HEK293 (cell line): Measurements from ENCODE around the gene SLC12A2.

Experiments used
- CTCF ChIA-PET: fragments of 350-600 bp; formaldehyde crosslinking; extraction: SDS; loops from one replicate; lab custom pipeline; 2021; ENCODE audit warnings: antibody characterized with exemption; lab: Yijun Ruan, JAX
- POLR2A ChIA-PET: fragments of 300-600 bp; formaldehyde crosslinking; extraction: SDS; loops from one replicate; lab custom pipeline; 2020; ENCODE audit warnings: antibody characterized with exemption, inconsistent platforms; lab: Yijun Ruan, JAX
- H3K27ac ChIP-seq: fragments of 200-500 bp; sonication (Bioruptor generic); 2 replicates; pipeline ENCODE4 v1.5.1; 2014; ENCODE audit warnings: low read depth, low read length, control low read depth, inconsistent platforms; ENCODE audit errors: extremely low read depth
- H3K36me3 ChIP-seq, 2 experiments: fragments of 200-500 bp in 1 of 2; sonication (Bioruptor generic) in 1 of 2; 1 replicate in 1 of 2; 2 replicates in 1 of 2; pipeline ENCODE4 v1.5.1; 2014 to 2017; ENCODE audit warnings: inconsistent platforms in 2 of 2, low read length in 2 of 2; ENCODE audit not compliant: control insufficient read depth in 2 of 2, insufficient read depth in 1 of 2
- H3K4me1 ChIP-seq: fragments of 200-500 bp; sonication (Bioruptor generic); 2 replicates; pipeline ENCODE4 v1.5.1; 2014; ENCODE audit warnings: mild to moderate bottlenecking, low read length, inconsistent platforms; ENCODE audit not compliant: control insufficient read depth, insufficient read depth
- H3K4me3 ChIP-seq: 2 replicates; pipeline ENCODE4 v1.5.1; 2011; ENCODE audit warnings: low read depth, mild to moderate bottlenecking, control low read depth, low read length, moderate library complexity
- H3K9me3 ChIP-seq: fragments of 200-500 bp; sonication (Bioruptor generic); 2 replicates; pipeline ENCODE4 v1.5.1; 2014; ENCODE audit warnings: low read depth, low read length, inconsistent platforms; ENCODE audit not compliant: control insufficient read depth, insufficient read depth
- KLF10 ChIP-seq: fragments of 450-650 bp; IDR thresholded peaks from 2 replicates; pipeline ENCODE4 v1.5.1; 2018; ENCODE audit warnings: missing biosample characterization, mild to moderate bottlenecking, missing genetic modification characterization
- MZF1 ChIP-seq: fragments of 450-650 bp; formaldehyde crosslinking; IDR thresholded peaks from 2 replicates; pipeline ENCODE4 v1.5.1; 2017; ENCODE audit warnings: missing biosample characterization, missing genetic modification characterization, borderline replicate concordance
- OSR2 ChIP-seq: fragments of 450-650 bp; formaldehyde crosslinking; IDR thresholded peaks from 2 replicates; pipeline ENCODE4 v1.5.1; 2016; ENCODE audit warnings: missing biosample characterization, missing genetic modification characterization
- PRDM6 ChIP-seq: fragments of 450-650 bp; formaldehyde crosslinking; IDR thresholded peaks from 2 replicates; pipeline ENCODE4 v1.5.1; 2017; ENCODE audit warnings: missing biosample characterization, missing genetic modification characterization
- SALL2 ChIP-seq: fragments of 450-650 bp; formaldehyde crosslinking; IDR thresholded peaks from 2 replicates; pipeline ENCODE4 v1.5.0; 2017; ENCODE audit warnings: missing biosample characterization, mild to moderate bottlenecking, missing genetic modification characterization, borderline replicate concordance
- TSHZ1 ChIP-seq: fragments of 450-650 bp; formaldehyde crosslinking; IDR thresholded peaks from 2 replicates; pipeline ENCODE4 v1.5.1; 2016; ENCODE audit warnings: missing biosample characterization, missing genetic modification characterization, borderline replicate concordance
- ZBTB48 ChIP-seq: fragments of 450-650 bp; formaldehyde crosslinking; IDR thresholded peaks from 2 replicates; pipeline ENCODE4 v1.5.1; 2016; ENCODE audit warnings: missing biosample characterization, missing genetic modification characterization
- ZFP69B ChIP-seq: fragments of 450-650 bp; formaldehyde crosslinking; IDR thresholded peaks from 2 replicates; pipeline ENCODE4 v1.5.1; 2016; ENCODE audit warnings: missing biosample characterization, missing genetic modification characterization
- ZNF10 ChIP-seq: fragments of 450-650 bp; formaldehyde crosslinking; IDR thresholded peaks from 2 replicates; pipeline ENCODE4 v1.5.1; 2017; ENCODE audit warnings: missing biosample characterization, missing genetic modification characterization
- ZNF132 ChIP-seq: fragments of 450-650 bp; formaldehyde crosslinking; IDR thresholded peaks from 2 replicates; pipeline ENCODE4 v1.5.1; 2017; ENCODE audit warnings: missing biosample characterization, missing genetic modification characterization, borderline replicate concordance
- ZNF274 ChIP-seq, 2 experiments: fragments of 200-500 bp in 1 of 2; fragments of 450-650 bp in 1 of 2; sonication (Bioruptor generic) in 1 of 2; formaldehyde crosslinking in 1 of 2; IDR thresholded peaks; 2 replicates each; pipeline versions ENCODE4 v1.5.1 to v1.6.1; 2014 to 2016; ENCODE audit warnings: borderline replicate concordance in 1 of 2, inconsistent platforms in 1 of 2, low read length in 1 of 2, missing biosample characterization in 1 of 2, missing genetic modification characterization in 1 of 2
- ZNF449 ChIP-seq: fragments of 450-650 bp; formaldehyde crosslinking; IDR thresholded peaks from 2 replicates; pipeline ENCODE4 v1.5.1; 2017; ENCODE audit warnings: missing biosample characterization, mild to moderate bottlenecking, missing genetic modification characterization, moderate library complexity
- ZNF561 ChIP-seq: fragments of 450-650 bp; IDR thresholded peaks from 2 replicates; pipeline ENCODE4 v1.5.1; 2018; ENCODE audit warnings: missing biosample characterization, missing genetic modification characterization, borderline replicate concordance
- ZNF580 ChIP-seq: fragments of 450-650 bp; formaldehyde crosslinking; IDR thresholded peaks from 2 replicates; pipeline ENCODE4 v1.5.1; 2016; ENCODE audit warnings: missing biosample characterization, missing genetic modification characterization
- ZNF610 ChIP-seq: fragments of 450-650 bp; formaldehyde crosslinking; IDR thresholded peaks from 2 replicates; pipeline ENCODE4 v1.5.1; 2016; ENCODE audit warnings: missing biosample characterization, missing genetic modification characterization, borderline replicate concordance
- ZNF707 ChIP-seq: fragments of 450-650 bp; formaldehyde crosslinking; IDR thresholded peaks from 2 replicates; pipeline ENCODE4 v1.5.1; 2016; ENCODE audit warnings: missing biosample characterization, missing genetic modification characterization
- ZNF747 ChIP-seq: fragments of 450-650 bp; formaldehyde crosslinking; IDR thresholded peaks from 2 replicates; pipeline ENCODE4 v1.5.1; 2016; ENCODE audit warnings: missing biosample characterization, missing genetic modification characterization
- ZNF76 ChIP-seq: fragments of 450-650 bp; formaldehyde crosslinking; IDR thresholded peaks from 2 replicates; pipeline ENCODE4; 2016; ENCODE audit warnings: low read depth, missing biosample characterization, missing genetic modification characterization, borderline replicate concordance
- ZNF843 ChIP-seq: fragments of 450-650 bp; formaldehyde crosslinking; IDR thresholded peaks from 2 replicates; pipeline ENCODE4 v1.5.1; 2016; ENCODE audit warnings: missing biosample characterization, missing genetic modification characterization

Gene SLC12A2

GRCh38 chr5:128053291-128053954 lies 30.1 kb upstream of the SLC12A2 start:
- 0 out of 2 replicates have a peak, but pooled peaks cover 4% of the 10 kb centered on the region for H3K4me1 ChIP-seq
- H3K4me3 ChIP-seq = no peak overlapping the region
- CTCF ChIA-PET = interaction anchor here (0.6 kb wide), 1 partner anchor 29 kb away, joined by 3 read pairs; no protein-coding TSS in a partner anchor
- no peaks in the 10 kb centered on the region for H3K9me3 ChIP-seq
- POLR2A ChIA-PET = no interaction called here
- no peak overlapping the region for H3K27ac ChIP-seq
- peaks cover 0 to 6% of the 10 kb centered on the region in 2 experiments; a peak in 1 of 3 replicates for H3K36me3 ChIP-seq
- no peak for TF ChIP-seq KLF10 (tag by site-specific recombination)
- TF ChIP-seq ZNF561 (tag by site-specific recombination) = no peak
- no peak for TF ChIP-seq ZNF580 (tag by site-specific recombination)
- no peak for TF ChIP-seq ZNF132
- TF ChIP-seq ZNF76 (tag by site-specific recombination) = no peak
- TF ChIP-seq ZNF747 = no peak
- no peak for TF ChIP-seq ZNF10
- no peak for TF ChIP-seq OSR2 (tag by site-specific recombination)
- TF ChIP-seq ZNF274 (IDR thresholded peaks at IDR 0.05; ENCODE audit: low read length) = no peak
- no peak for TF ChIP-seq ZNF274 (tag by site-specific recombination; IDR thresholded peaks at IDR 0.05; ENCODE audit: borderline replicate concordance)
- peak; percentile 67; the same call in 1 of the 2 replicates for TF ChIP-seq ZNF610 (tag by site-specific recombination)
- TF ChIP-seq MZF1 (tag by site-specific recombination) = 0 out of 2 replicates have a peak, but pooled peaks have one; percentile 38
- TF ChIP-seq SALL2 = no peak

- Histone ChIP-seq H3K36me3 (no peaks in the 10 kb centered on the region), H3K4me1 (peaks cover 7% of the 10 kb centered on the region), H3K4me3 (no peak overlapping the region), H3K9me3 (no peaks in the 10 kb centered on the region), H3K27ac (no peak overlapping the region)
- CTCF ChIA-PET = no interaction called here
- POLR2A ChIA-PET = no interaction called here
- TF ChIP-seq ZBTB48 (tag by site-specific recombination) = no peak
- no peak for TF ChIP-seq ZNF707 (tag by site-specific recombination)
- no peak for TF ChIP-seq ZNF449 (tag by site-specific recombination)
- TF ChIP-seq ZNF843 = 0 out of 2 replicates have a peak, but pooled peaks have one; percentile 29
- no peak for TF ChIP-seq ZFP69B (tag by site-specific recombination)
- peak; percentile 26; the same call in 1 of the 2 replicates for TF ChIP-seq PRDM6 (tag by site-specific recombination)
- TF ChIP-seq TSHZ1 = no peak
Measured at GRCh38 chr5:128060644-128061385, 22.8 kb upstream of the SLC12A2 start.
